GM19324 (cell line): ENCODE results near the gene TMED3.
"Not testable (repeated sequence)": the region's sequence is repeated elsewhere in the genome, so short reads cannot be mapped to it uniquely, and the experiment has no call there.

Source experiments
- ATAC-seq: cut with Tn5 transposase; IDR thresholded peaks from one replicate; pipeline ENCODE4 v1.9.1; 2021; ENCODE audit warnings: mild to moderate bottlenecking, moderate library complexity; ENCODE audit not compliant: unreplicated experiment, low FRiP score

TMED3 gene

GRCh38 chr15:79315623-79316328, 4.9 kb downstream of the TMED3 start:
- ATAC-seq, result no peak

GRCh38 chr15:79316864-79317263, 6.0 kb downstream of the TMED3 start:
- ATAC-seq, result no peak

- ATAC-seq, result not testable (repeated sequence)
These were observed 9.1 kb downstream of the TMED3 start for GRCh38 chr15:79319973-79320372.

GRCh38 chr15:79321876-79322275, 11.0 kb downstream of the TMED3 start:
- no peak for ATAC-seq

- ATAC-seq, result no peak
These were observed 11.4 kb downstream of the TMED3 start for GRCh38 chr15:79322306-79322705.

- no peak for ATAC-seq
These were observed 12.0 kb downstream of the TMED3 start for GRCh38 chr15:79322945-79323344.

- ATAC-seq, result no peak
These were observed 18.3 kb downstream of the TMED3 start for GRCh38 chr15:79329171-79329611.

- no peak for ATAC-seq
These were observed 22.1 kb downstream of the TMED3 start for GRCh38 chr15:79332824-79333510.

GRCh38 chr15:79337591-79337990, 26.7 kb downstream of the TMED3 start:
- no peak for ATAC-seq

- no peak for ATAC-seq
These were observed 28.8 kb downstream of the TMED3 start for GRCh38 chr15:79339588-79340314.

GRCh38 chr15:79340315-79340602, 29.3 kb downstream of the TMED3 start:
- ATAC-seq, result no peak

GRCh38 chr15:79341396-79341795, 30.5 kb downstream of the TMED3 start:
- no peak for ATAC-seq

- no peak for ATAC-seq
These were observed 38.6 kb downstream of the TMED3 start for GRCh38 chr15:79349525-79349924.

GRCh38 chr15:79352206-79352605, 41.3 kb downstream of the TMED3 start:
- no peak for ATAC-seq

- ATAC-seq, result no peak
These were observed 46.7 kb downstream of the TMED3 start for GRCh38 chr15:79357566-79357965.

- ATAC-seq, result no peak
These were observed 47.2 kb downstream of the TMED3 start for GRCh38 chr15:79358069-79358468.

- ATAC-seq, result no peak
These were observed 53.8 kb downstream of the TMED3 start for GRCh38 chr15:79364571-79365240.

- ATAC-seq, result no peak
These were observed 54.9 kb downstream of the TMED3 start for GRCh38 chr15:79365765-79366164.

GRCh38 chr15:79366691-79367090, 55.8 kb downstream of the TMED3 start:
- ATAC-seq, result no peak

- no peak for ATAC-seq
These were observed 59.8 kb downstream of the TMED3 start for GRCh38 chr15:79370716-79371115.

- ATAC-seq, result no peak
These were observed 60.7 kb downstream of the TMED3 start for GRCh38 chr15:79371591-79371990.
